Measurements from ENCODE around the gene PALB2.
"Not testable (repeated sequence)": the region's sequence is repeated elsewhere in the genome, so short reads cannot be mapped to it uniquely, and the experiment has no call there.

PALB2 gene

DNA sequence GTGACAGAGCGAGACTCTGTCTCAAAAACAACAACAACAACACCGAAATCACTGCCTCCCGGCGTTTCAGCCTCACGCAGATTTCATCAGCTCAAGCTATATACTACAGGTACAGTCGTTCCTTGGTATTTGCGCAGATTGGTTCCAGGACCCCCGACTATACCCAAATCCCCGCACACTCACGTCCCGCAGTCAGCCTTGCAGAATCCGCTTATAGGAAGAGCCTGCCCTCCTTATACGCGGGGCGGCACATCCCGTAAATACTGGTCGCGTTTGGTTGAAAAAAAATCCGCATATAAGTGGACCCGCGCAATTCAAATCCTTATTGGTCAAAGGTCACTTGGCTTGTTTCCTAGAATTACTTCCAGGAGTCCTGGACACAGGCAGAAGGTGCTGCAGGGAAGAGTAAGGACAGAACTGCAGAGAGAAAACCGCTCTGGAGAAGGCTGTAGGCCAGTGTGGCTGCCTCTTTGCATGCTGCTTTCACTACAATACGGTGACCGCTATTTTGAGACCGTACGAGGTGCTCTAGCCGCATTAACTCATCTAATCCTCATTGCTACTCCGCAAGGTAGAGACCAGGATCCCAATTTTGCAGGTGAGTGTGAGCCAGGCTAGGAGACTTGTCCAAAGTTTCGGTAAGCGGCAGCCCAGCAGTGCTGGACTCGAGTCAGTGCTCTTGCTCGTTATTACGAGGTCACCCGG lies 45.7 kb downstream of the PALB2 start:
- TF ChIP-seq, protein P1, sequence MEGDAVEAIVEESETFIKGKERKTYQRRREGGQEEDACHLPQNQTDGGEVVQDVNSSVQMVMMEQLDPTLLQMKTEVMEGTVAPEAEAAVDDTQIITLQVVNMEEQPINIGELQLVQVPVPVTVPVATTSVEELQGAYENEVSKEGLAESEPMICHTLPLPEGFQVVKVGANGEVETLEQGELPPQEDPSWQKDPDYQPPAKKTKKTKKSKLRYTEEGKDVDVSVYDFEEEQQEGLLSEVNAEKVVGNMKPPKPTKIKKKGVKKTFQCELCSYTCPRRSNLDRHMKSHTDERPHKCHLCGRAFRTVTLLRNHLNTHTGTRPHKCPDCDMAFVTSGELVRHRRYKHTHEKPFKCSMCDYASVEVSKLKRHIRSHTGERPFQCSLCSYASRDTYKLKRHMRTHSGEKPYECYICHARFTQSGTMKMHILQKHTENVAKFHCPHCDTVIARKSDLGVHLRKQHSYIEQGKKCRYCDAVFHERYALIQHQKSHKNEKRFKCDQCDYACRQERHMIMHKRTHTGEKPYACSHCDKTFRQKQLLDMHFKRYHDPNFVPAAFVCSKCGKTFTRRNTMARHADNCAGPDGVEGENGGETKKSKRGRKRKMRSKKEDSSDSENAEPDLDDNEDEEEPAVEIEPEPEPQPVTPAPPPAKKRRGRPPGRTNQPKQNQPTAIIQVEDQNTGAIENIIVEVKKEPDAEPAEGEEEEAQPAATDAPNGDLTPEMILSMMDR (IDR thresholded peaks at IDR 0.05): no peak
- peak overlapping the region; percentile 91 for H3K4me3 Mint-ChIP-seq
- no peaks in the 10 kb centered on the region for H3K9me3 Mint-ChIP-seq
- DNase-seq: no peak
- peak overlapping the region; percentile 22 for H3K27ac Mint-ChIP-seq
- peaks cover 7% of the 10 kb centered on the region for H3K4me1 Mint-ChIP-seq
- peaks cover 30% of the 10 kb centered on the region for H3K36me3 Mint-ChIP-seq (ENCODE audit: low read depth)
- H3K27me3 Mint-ChIP-seq (ENCODE audit: low read depth, poor library complexity): no peaks in the 10 kb centered on the region

DNA sequence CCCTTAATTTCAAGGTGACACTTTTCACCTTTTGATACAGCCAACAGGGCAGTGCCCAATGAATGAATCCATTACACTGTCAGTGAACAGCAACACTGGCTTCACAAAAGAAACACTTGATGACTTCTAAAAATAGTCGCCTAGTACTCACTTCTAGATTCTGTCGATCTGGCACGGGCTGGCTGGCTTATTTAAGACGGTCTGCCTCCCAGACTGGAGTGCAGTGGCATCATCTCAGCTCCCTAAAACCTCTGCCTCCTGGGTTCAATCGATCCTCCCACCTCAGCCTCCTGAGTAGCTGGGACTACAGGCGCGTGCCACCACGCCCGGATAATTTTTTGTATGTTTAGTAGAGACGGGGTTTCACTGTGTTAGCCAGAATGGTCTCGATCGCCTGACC lies 46.9 kb downstream of the PALB2 start:
- H3K36me3 Mint-ChIP-seq (ENCODE audit: low read depth): peaks cover 39% of the 10 kb centered on the region
- H3K27me3 Mint-ChIP-seq (ENCODE audit: low read depth, poor library complexity): no peaks in the 10 kb centered on the region
- TF ChIP-seq, protein P1 (IDR thresholded peaks at IDR 0.05): no peak
- H3K4me3 Mint-ChIP-seq: no peak overlapping the region
- no peak overlapping the region for H3K27ac Mint-ChIP-seq
- no peak for DNase-seq
- H3K9me3 Mint-ChIP-seq: no peaks in the 10 kb centered on the region
- H3K4me1 Mint-ChIP-seq: peaks cover 7% of the 10 kb centered on the region

DNA sequence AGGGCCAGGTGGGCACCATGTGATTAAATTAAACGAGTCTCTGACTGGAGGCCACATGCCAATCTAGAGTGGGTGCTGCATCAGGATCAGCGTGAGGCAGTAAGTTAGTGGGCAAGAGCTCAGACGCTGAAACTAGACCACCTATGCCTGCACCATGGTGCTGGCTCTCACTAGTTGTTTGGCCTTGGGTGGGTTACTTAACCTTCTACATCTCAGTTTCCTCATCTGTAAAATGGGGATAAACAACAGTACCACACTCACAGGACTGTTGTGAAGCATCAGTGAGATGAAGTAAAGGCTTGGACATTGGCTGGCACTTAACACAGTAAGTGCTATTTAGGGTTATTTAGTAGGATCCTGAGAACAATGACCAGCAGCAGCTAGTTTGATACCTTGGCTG lies 50.9 kb downstream of the PALB2 start:
- TF ChIP-seq, protein P1 (IDR thresholded peaks at IDR 0.05): no peak
- Mint-ChIP-seq H3K9me3 (no peaks in the 10 kb centered on the region), H3K27me3 (ENCODE audit: low read depth, poor library complexity) (no peaks in the 10 kb centered on the region), H3K4me1 (peaks cover 3% of the 10 kb centered on the region), H3K27ac (no peak overlapping the region), H3K4me3 (no peak overlapping the region), H3K36me3 (ENCODE audit: low read depth) (peaks cover 51% of the 10 kb centered on the region)
- DNase-seq: no peak

DNA sequence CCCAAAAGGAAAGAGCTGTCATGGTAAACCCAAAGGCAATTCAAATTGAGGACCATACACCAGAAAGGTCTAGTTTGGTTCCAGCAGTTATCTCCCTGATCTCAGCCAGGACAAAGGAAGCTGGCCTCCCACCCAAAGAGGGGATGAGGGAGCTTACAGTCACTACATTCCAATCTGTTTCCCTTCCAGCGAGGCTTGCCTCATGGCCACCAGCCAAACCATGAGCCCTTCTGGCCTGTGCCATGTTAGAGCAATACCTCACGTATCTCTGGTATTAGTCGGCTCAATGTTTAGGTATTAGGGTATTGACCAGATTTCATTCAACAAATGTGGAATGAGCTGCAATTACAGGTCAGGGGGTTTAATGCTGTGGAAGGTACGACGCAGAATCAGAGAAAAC lies 53.4 kb downstream of the PALB2 start:
- H3K27ac Mint-ChIP-seq: no peak overlapping the region
- DNase-seq: no peak
- no peaks in the 10 kb centered on the region for H3K9me3 Mint-ChIP-seq
- H3K4me3 Mint-ChIP-seq: no peak overlapping the region
- no peaks in the 10 kb centered on the region for H3K27me3 Mint-ChIP-seq (ENCODE audit: low read depth, poor library complexity)
- H3K4me1 Mint-ChIP-seq: no peaks in the 10 kb centered on the region
- H3K36me3 Mint-ChIP-seq (ENCODE audit: low read depth): peaks cover 48% of the 10 kb centered on the region
- TF ChIP-seq, protein P1 (IDR thresholded peaks at IDR 0.05): no peak

DNA sequence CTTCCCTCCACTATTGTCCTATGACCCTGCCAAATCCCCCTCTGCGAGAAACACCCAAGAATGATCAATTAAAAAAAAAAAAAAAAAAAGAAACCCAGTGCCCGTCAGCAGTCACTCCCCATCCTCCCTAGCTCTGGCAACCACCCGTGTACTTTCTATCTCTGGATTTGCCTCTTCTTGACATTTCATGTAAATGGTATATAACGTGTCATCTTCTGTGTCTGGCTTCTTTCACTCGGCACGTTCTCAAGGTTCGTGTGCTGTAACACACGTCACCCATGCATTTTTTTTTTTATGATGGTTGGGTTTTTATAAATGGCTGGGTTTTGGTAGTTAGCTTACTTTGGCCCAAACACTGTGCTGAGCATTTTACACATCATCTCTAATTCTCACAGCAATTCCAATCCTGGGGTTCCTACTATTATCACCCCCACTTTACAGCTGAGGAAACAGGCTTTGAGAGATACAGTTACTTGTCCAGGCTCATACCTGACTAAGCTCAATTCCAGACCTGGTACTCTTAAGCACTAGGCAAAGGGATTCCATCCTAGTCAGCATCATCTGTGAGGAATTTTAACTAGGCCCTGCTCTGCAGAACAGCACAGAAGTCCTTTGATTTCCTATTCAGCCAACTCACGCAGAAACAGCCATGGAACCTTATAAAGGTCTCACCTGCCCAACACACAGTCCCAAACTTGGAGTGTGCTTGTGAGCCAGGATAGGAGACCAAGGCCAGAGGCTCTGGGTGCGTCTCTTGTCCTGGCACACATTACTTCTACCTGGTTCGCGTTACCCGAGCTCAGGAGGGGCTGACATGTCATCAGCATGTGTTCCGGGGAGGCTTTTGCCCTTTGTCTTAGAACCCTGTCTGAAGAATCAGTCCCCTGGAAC lies 56.7 kb downstream of the PALB2 start:
- TF ChIP-seq, protein P1 (IDR thresholded peaks at IDR 0.05): no peak
- H3K27ac Mint-ChIP-seq: no peak overlapping the region
- no peaks in the 10 kb centered on the region for H3K4me1 Mint-ChIP-seq
- no peaks in the 10 kb centered on the region for H3K27me3 Mint-ChIP-seq (ENCODE audit: low read depth, poor library complexity)
- no peaks in the 10 kb centered on the region for H3K9me3 Mint-ChIP-seq
- no peak for DNase-seq
- H3K4me3 Mint-ChIP-seq: no peak overlapping the region
- peaks cover 42% of the 10 kb centered on the region for H3K36me3 Mint-ChIP-seq (ENCODE audit: low read depth)

- not testable (repeated sequence) for DNase-seq; H3K4me1 Mint-ChIP-seq; H3K27me3 Mint-ChIP-seq (ENCODE audit: low read depth, poor library complexity); H3K4me3 Mint-ChIP-seq; H3K9me3 Mint-ChIP-seq; H3K27ac Mint-ChIP-seq
- peaks cover 44% of the 10 kb centered on the region for H3K36me3 Mint-ChIP-seq (ENCODE audit: low read depth)
These were observed 57.8 kb downstream of the PALB2 start for GRCh38 chr16:23583271-23583670.
